MM.1S (cell line): ENCODE results near the gene ATP13A4.

Source experiments
- EZH2 ChIP-seq: fragments of 300-600 bp; sonication (generic); optimal IDR thresholded peaks from 2 replicates; pipeline ENCODE3; 2017; ENCODE audit warnings: low read depth, mild to moderate bottlenecking, antibody characterized with exemption, low read length, mixed read lengths
- TF ChIP-seq, protein P1 (sequence below): fragments of 300-600 bp; sonication (generic); IDR thresholded peaks from 2 replicates; pipeline ENCODE4 v1.5.1; 2016; ENCODE audit warnings: antibody characterized with exemption, low read length, mixed read lengths

DNA sequence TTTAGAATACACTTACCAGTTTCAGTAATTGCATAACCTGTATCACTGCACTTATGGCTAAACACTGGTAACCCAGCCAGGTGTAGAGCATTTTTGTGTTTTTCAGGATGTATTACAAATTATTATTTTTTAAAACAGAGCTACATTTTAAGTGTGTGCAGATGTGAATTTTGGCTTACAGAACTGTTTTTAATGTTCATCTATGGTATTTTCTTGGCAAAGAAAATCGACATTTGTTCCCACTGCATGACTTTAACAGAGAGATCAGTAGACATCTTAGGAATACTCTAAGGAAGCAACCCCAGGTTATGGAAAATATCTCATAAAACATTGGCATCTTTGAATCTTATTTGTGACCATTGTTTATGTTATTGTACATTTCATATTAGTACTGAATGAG, 73.3 kb downstream of the ATP13A4 start:
- TF ChIP-seq, protein P1, sequence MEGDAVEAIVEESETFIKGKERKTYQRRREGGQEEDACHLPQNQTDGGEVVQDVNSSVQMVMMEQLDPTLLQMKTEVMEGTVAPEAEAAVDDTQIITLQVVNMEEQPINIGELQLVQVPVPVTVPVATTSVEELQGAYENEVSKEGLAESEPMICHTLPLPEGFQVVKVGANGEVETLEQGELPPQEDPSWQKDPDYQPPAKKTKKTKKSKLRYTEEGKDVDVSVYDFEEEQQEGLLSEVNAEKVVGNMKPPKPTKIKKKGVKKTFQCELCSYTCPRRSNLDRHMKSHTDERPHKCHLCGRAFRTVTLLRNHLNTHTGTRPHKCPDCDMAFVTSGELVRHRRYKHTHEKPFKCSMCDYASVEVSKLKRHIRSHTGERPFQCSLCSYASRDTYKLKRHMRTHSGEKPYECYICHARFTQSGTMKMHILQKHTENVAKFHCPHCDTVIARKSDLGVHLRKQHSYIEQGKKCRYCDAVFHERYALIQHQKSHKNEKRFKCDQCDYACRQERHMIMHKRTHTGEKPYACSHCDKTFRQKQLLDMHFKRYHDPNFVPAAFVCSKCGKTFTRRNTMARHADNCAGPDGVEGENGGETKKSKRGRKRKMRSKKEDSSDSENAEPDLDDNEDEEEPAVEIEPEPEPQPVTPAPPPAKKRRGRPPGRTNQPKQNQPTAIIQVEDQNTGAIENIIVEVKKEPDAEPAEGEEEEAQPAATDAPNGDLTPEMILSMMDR, result no peak
- no peak for TF ChIP-seq EZH2
